Dendritic cell treated with granulocyte-macrophage colony-stimulating factor and Interleukin-4, amounts not matched to agents 40 ng/mL and 50 ng/mL, for 4 days (primary cell): ENCODE measurements around the gene PUS7.
"Not testable (repeated sequence)": the region's sequence is repeated elsewhere in the genome, so short reads cannot be mapped to it uniquely, and the experiment has no call there.

Source experiments
- H3K27ac Mint-ChIP-seq: one replicate; pipeline ENCODE4 v1.8.0; 2022; ENCODE audit warnings: mild to moderate bottlenecking, mixed read lengths
- H3K27me3 Mint-ChIP-seq: one replicate; pipeline ENCODE4 v1.8.0; 2022; ENCODE audit warnings: mild to moderate bottlenecking, mixed read lengths
- H3K36me3 Mint-ChIP-seq: one replicate; pipeline ENCODE4 v1.8.0; 2022; ENCODE audit warnings: low read depth, mixed read lengths
- H3K4me1 Mint-ChIP-seq: one replicate; pipeline ENCODE4 v1.8.0; 2022; ENCODE audit warnings: low read depth, mixed read lengths
- H3K4me3 Mint-ChIP-seq: one replicate; pipeline ENCODE4 v1.8.0; 2022; ENCODE audit warnings: mild to moderate bottlenecking, moderate library complexity, mixed read lengths
- H3K9me3 Mint-ChIP-seq: one replicate; pipeline ENCODE4 v1.8.0; 2022; ENCODE audit warnings: mixed read lengths
- intact Hi-C: fragments of 100-400 bp; cut with micrococcal nuclease; formaldehyde crosslinking; loops from one replicate; pipeline ENCODE4 v1.15.0; 2022

The PUS7 gene

GRCh38 chr7:105521717-105522463, at the start of gene PUS7:
Gene PUS7, minus strand, starts transcription at chr7:105522271. Its CDS starts 13,759 bp downstream, at chr7:105508512.
- H3K27me3 Mint-ChIP-seq, result peaks cover 2% of the 10 kb centered on the region
- no peaks in the 10 kb centered on the region for H3K9me3 Mint-ChIP-seq
- peaks cover 18% of the 10 kb centered on the region for H3K36me3 Mint-ChIP-seq
- intact Hi-C loops, result loop anchor here (1.0 to 5.0 kb wide), 2 partner anchors 10 to 125 kb away; partner anchors contain the start of gene RINT1
- H3K4me3 Mint-ChIP-seq, result peak within 1 kb of the TSS; percentile 91
- H3K4me1 Mint-ChIP-seq, result peaks cover 23% of the 10 kb centered on the region
- peak within 1 kb of the TSS; percentile 96 for H3K27ac Mint-ChIP-seq

- intact Hi-C loops, result no loop called here
- no peaks in the 10 kb centered on the region for H3K27me3 Mint-ChIP-seq
These were observed 45.8 kb upstream of the PUS7 start for GRCh38 chr7:105567821-105568220.

GRCh38 chr7:105567024-105567423, 45.0 kb upstream of the PUS7 start:
- Mint-ChIP-seq H3K4me3 (no peak overlapping the region), H3K27me3 (no peaks in the 10 kb centered on the region), H3K36me3 (peaks cover 51% of the 10 kb centered on the region), H3K9me3 (no peaks in the 10 kb centered on the region), H3K27ac (no peak overlapping the region), H3K4me1 (no peaks in the 10 kb centered on the region)
- intact Hi-C loops, result no loop called here

More at GRCh38 chr7:105567821-105568220, 45.8 kb upstream of the PUS7 start:
- Mint-ChIP-seq H3K36me3 (peaks cover 44% of the 10 kb centered on the region), H3K9me3 (no peaks in the 10 kb centered on the region), H3K27ac (no peak overlapping the region), H3K4me3 (no peak overlapping the region), H3K4me1 (no peaks in the 10 kb centered on the region)

- Mint-ChIP-seq H3K27ac (no peak overlapping the region), H3K36me3 (peaks cover 67% of the 10 kb centered on the region)
- intact Hi-C loops, result no loop called here
These were observed 43.1 kb upstream of the PUS7 start for GRCh38 chr7:105565190-105565589.

GRCh38 chr7:105559926-105560325, 37.9 kb upstream of the PUS7 start:
- peaks cover 70% of the 10 kb centered on the region for H3K36me3 Mint-ChIP-seq
- no peaks in the 10 kb centered on the region for H3K9me3 Mint-ChIP-seq

More at GRCh38 chr7:105565190-105565589, 43.1 kb upstream of the PUS7 start:
- Mint-ChIP-seq H3K9me3 (no peaks in the 10 kb centered on the region), H3K4me3 (no peak overlapping the region), H3K27me3 (no peaks in the 10 kb centered on the region), H3K4me1 (no peaks in the 10 kb centered on the region)

GRCh38 chr7:105538339-105538738, 16.3 kb upstream of the PUS7 start:
- H3K4me1 Mint-ChIP-seq, result peaks cover 6% of the 10 kb centered on the region
- intact Hi-C loops, result no loop called here
- peaks cover 66% of the 10 kb centered on the region for H3K36me3 Mint-ChIP-seq
- no peak overlapping the region for H3K27ac Mint-ChIP-seq
- H3K9me3 Mint-ChIP-seq, result no peaks in the 10 kb centered on the region
- H3K4me3 Mint-ChIP-seq, result no peak overlapping the region
- no peaks in the 10 kb centered on the region for H3K27me3 Mint-ChIP-seq

More at GRCh38 chr7:105559926-105560325, 37.9 kb upstream of the PUS7 start:
- H3K27ac Mint-ChIP-seq, result no peak overlapping the region
- H3K27me3 Mint-ChIP-seq, result no peaks in the 10 kb centered on the region
- no peak overlapping the region for H3K4me3 Mint-ChIP-seq
- no peaks in the 10 kb centered on the region for H3K4me1 Mint-ChIP-seq
- intact Hi-C loops, result no loop called here

GRCh38 chr7:105532709-105533460, 10.8 kb upstream of the PUS7 start:
- peak overlapping the region; percentile 94 for H3K27ac Mint-ChIP-seq
- H3K4me1 Mint-ChIP-seq, result peaks cover 22% of the 10 kb centered on the region
- H3K9me3 Mint-ChIP-seq, result no peaks in the 10 kb centered on the region
- no peaks in the 10 kb centered on the region for H3K27me3 Mint-ChIP-seq
- H3K36me3 Mint-ChIP-seq, result peaks cover 30% of the 10 kb centered on the region
- peak overlapping the region; percentile 92 for H3K4me3 Mint-ChIP-seq
- intact Hi-C loops, result loop anchor here (1.0 kb wide), 1 partner anchor 11 kb away; the partner anchor contains the start of gene PUS7

- Mint-ChIP-seq H3K27me3 (no peaks in the 10 kb centered on the region), H3K36me3 (peaks cover 22% of the 10 kb centered on the region), H3K4me1 (peaks cover 22% of the 10 kb centered on the region), H3K27ac (peak within 1 kb of the TSS; percentile 94), H3K9me3 (no peaks in the 10 kb centered on the region), H3K4me3 (peak within 1 kb of the TSS; percentile 92)
- intact Hi-C loops, result loop anchor here (1.0 kb wide), 1 partner anchor 10 kb away; the partner anchor contains the start of gene PUS7
These were observed 10.0 kb upstream of the PUS7 start, which contains the start of gene RINT1 for GRCh38 chr7:105531792-105532671. Gene RINT1, plus strand, starts transcription at chr7:105532201. Its CDS starts 115 bp downstream, at chr7:105532316.

GRCh38 chr7:105530546-105530945, 8.5 kb upstream of the PUS7 start:
- intact Hi-C loops, result no loop called here
- Mint-ChIP-seq H3K4me3 (no peak overlapping the region), H3K9me3 (no peaks in the 10 kb centered on the region), H3K4me1 (peaks cover 22% of the 10 kb centered on the region), H3K36me3 (peaks cover 13% of the 10 kb centered on the region), H3K27me3 (peaks cover 2% of the 10 kb centered on the region), H3K27ac (no peak overlapping the region)

GRCh38 chr7:105530126-105530525, 8.1 kb upstream of the PUS7 start:
- H3K36me3 Mint-ChIP-seq, result peaks cover 9% of the 10 kb centered on the region
- no peak overlapping the region for H3K27ac Mint-ChIP-seq
- H3K4me3 Mint-ChIP-seq, result no peak overlapping the region
- peaks cover 2% of the 10 kb centered on the region for H3K27me3 Mint-ChIP-seq
- no peaks in the 10 kb centered on the region for H3K9me3 Mint-ChIP-seq
- intact Hi-C loops, result no loop called here
- H3K4me1 Mint-ChIP-seq, result peaks cover 24% of the 10 kb centered on the region

- H3K27me3 Mint-ChIP-seq, H3K27ac Mint-ChIP-seq, intact Hi-C loops, H3K4me3 Mint-ChIP-seq, H3K36me3 Mint-ChIP-seq, H3K9me3 Mint-ChIP-seq: not testable (repeated sequence)
- peaks cover 24% of the 10 kb centered on the region for H3K4me1 Mint-ChIP-seq
These were observed 5.7 kb upstream of the PUS7 start for GRCh38 chr7:105527737-105528136.

- Mint-ChIP-seq H3K27me3 (peaks cover 2% of the 10 kb centered on the region), H3K36me3 (peaks cover 8% of the 10 kb centered on the region), H3K4me1 (peaks cover 23% of the 10 kb centered on the region), H3K4me3 (no peak overlapping the region), H3K27ac (no peak overlapping the region), H3K9me3 (no peaks in the 10 kb centered on the region)
- intact Hi-C loops, result loop anchor here (5.0 kb wide), 1 partner anchor 128 kb away; no protein-coding TSS in a partner anchor
These were observed 2.8 kb upstream of the PUS7 start for GRCh38 chr7:105524840-105525239.

- H3K27me3 Mint-ChIP-seq, H3K9me3 Mint-ChIP-seq, H3K4me3 Mint-ChIP-seq, H3K27ac Mint-ChIP-seq: not testable (repeated sequence)
- intact Hi-C loops, result loop anchor here (5.0 kb wide), 1 partner anchor 127 kb away; no protein-coding TSS in a partner anchor
- Mint-ChIP-seq H3K36me3 (peaks cover 12% of the 10 kb centered on the region), H3K4me1 (peaks cover 23% of the 10 kb centered on the region)
These were observed 2.4 kb upstream of the PUS7 start for GRCh38 chr7:105524423-105524822.
